ENCODE results near the gene TBX10.
"Not testable (repeated sequence)": the region's sequence is repeated elsewhere in the genome, so short reads cannot be mapped to it uniquely, and the experiment has no call there.

Gene TBX10

GRCh38 chr11:67630228-67630942, 9.2 kb downstream of the TBX10 start:
- peak; percentile 98 for DNase-seq

- peak; percentile 90 for DNase-seq
These were observed 10.0 kb downstream of the TBX10 start, which contains the start of gene NUDT8 for GRCh38 chr11:67629386-67630227. Gene NUDT8, minus strand, starts transcription at chr11:67629937. Its CDS starts 26 bp downstream, at chr11:67629911.

- DNase-seq = no peak
These were observed 10.7 kb downstream of the TBX10 start for GRCh38 chr11:67628710-67629385.

GRCh38 chr11:67627812-67628624, 11.5 kb downstream of the TBX10 start:
- no peak for DNase-seq

- no peak for DNase-seq
These were observed 12.1 kb downstream of the TBX10 start for GRCh38 chr11:67627441-67627811.

- no peak for DNase-seq
These were observed 12.6 kb downstream of the TBX10 start for GRCh38 chr11:67626970-67627369.

GRCh38 chr11:67626131-67626833, 13.3 kb downstream of the TBX10 start:
- not testable (repeated sequence) for DNase-seq

GRCh38 chr11:67623795-67624194, 15.8 kb downstream of the TBX10 start:
- DNase-seq = not testable (repeated sequence)

- not testable (repeated sequence) for DNase-seq
These were observed 16.7 kb downstream of the TBX10 start for GRCh38 chr11:67622905-67623304.

- DNase-seq = not testable (repeated sequence)
These were observed 17.6 kb downstream of the TBX10 start for GRCh38 chr11:67621928-67622327.

GRCh38 chr11:67620621-67621020, 18.9 kb downstream of the TBX10 start:
- not testable (repeated sequence) for DNase-seq

- not testable (repeated sequence) for DNase-seq
These were observed 19.6 kb downstream of the TBX10 start for GRCh38 chr11:67619683-67620618.

GRCh38 chr11:67618901-67619659, 20.5 kb downstream of the TBX10 start:
- DNase-seq = not testable (repeated sequence)

GRCh38 chr11:67617243-67617953, 22.2 kb downstream of the TBX10 start:
- no peak for DNase-seq

- no peak for DNase-seq
These were observed 22.9 kb downstream of the TBX10 start for GRCh38 chr11:67616431-67617242.

GRCh38 chr11:67615728-67616430, 23.7 kb downstream of the TBX10 start:
- no peak for DNase-seq
